ENCODE measurements around the gene ZFYVE9. TPM values are rescaled to one million over a fixed set of nuclear protein-coding genes. Genes with fewer than 3 reads are reported as not detected.

Gene ZFYVE9
- total and polyA plus RNA-seq, 2 of the 13 experiments (the other 11 are each of a cell fraction or from before 2014, with no cell fraction given) = 9.2 to 19.8 TPM

GRCh38 chr1:52141513-52142219 is at the start of gene ZFYVE9 (continued):
- TF ChIP-seq ZNF281 (CRISPR knock-in tag; IDR thresholded peaks at IDR 0.05; ENCODE audit: borderline replicate concordance) (peak; percentile 44; the same call in 1 of the 2 replicates), ZNF251 (CRISPR knock-in tag; IDR thresholded peaks at IDR 0.05) (no peak), PRMT3 (CRISPR knock-in tag; IDR thresholded peaks at IDR 0.05; ENCODE audit: borderline replicate concordance, low read depth) (peak; percentile 69; the same call in 1 of the 2 replicates), ZFX (CRISPR knock-in tag; IDR thresholded peaks at IDR 0.05; ENCODE audit: low read depth) (no peak; the same call in 1 of the 2 replicates), ZNF331 (CRISPR knock-in tag; IDR thresholded peaks at IDR 0.05) (peak; percentile 71; the same call in 1 of the 2 replicates), ZNF230 (CRISPR knock-in tag; IDR thresholded peaks at IDR 0.05) (peak; percentile 73), RXRA (CRISPR knock-in tag; IDR thresholded peaks at IDR 0.05) (no peak), ZNF121 (CRISPR knock-in tag; IDR thresholded peaks at IDR 0.05) (peak; percentile 11; the same call in 1 of the 2 replicates), ETV5 (CRISPR knock-in tag; IDR thresholded peaks at IDR 0.05; ENCODE audit: borderline replicate concordance) (peak; percentile 63), ZBTB7B (CRISPR knock-in tag; IDR thresholded peaks at IDR 0.05) (peak; percentile 87), MAZ (IDR thresholded peaks at IDR 0.05; ENCODE audit: borderline replicate concordance, low read depth, low read length) (no peak), MAZ (CRISPR knock-in tag; IDR thresholded peaks at IDR 0.05; ENCODE audit: low read depth) (peak; percentile 54; the same call in 1 of the 2 replicates), MTERF4 (CRISPR knock-in tag; IDR thresholded peaks at IDR 0.05) (0 out of 2 replicates have a peak, but pooled peaks have one; percentile 5), FOXA1 (IDR thresholded peaks at IDR 0.05) (no peak), FOXA1 (CRISPR knock-in tag; IDR thresholded peaks at IDR 0.05) (0 out of 2 replicates have a peak, but pooled peaks have one; percentile 14), MXI1 (IDR thresholded peaks at IDR 0.05; ENCODE audit: borderline replicate concordance, low read depth, low read length) (peak; percentile 62; the same call in 1 of the 3 replicates), ELK4 (CRISPR knock-in tag; IDR thresholded peaks at IDR 0.05; ENCODE audit: borderline replicate concordance) (no peak), RARA (CRISPR knock-in tag; IDR thresholded peaks at IDR 0.05) (0 out of 2 replicates have a peak, but pooled peaks have one; percentile 13), SOX13 (IDR thresholded peaks at IDR 0.05) (no peak), SOX13 (CRISPR knock-in tag; conservative IDR thresholded peaks at IDR 0.05 in 1 of 2, IDR thresholded peaks at IDR 0.05 in 1 of 2) (peak in 1 of 2 experiments; percentile 39; a peak in 1 of 4 replicates), ZBTB42 (CRISPR knock-in tag; IDR thresholded peaks at IDR 0.05) (no peak)
- TF ChIP-seq, protein P1, sequence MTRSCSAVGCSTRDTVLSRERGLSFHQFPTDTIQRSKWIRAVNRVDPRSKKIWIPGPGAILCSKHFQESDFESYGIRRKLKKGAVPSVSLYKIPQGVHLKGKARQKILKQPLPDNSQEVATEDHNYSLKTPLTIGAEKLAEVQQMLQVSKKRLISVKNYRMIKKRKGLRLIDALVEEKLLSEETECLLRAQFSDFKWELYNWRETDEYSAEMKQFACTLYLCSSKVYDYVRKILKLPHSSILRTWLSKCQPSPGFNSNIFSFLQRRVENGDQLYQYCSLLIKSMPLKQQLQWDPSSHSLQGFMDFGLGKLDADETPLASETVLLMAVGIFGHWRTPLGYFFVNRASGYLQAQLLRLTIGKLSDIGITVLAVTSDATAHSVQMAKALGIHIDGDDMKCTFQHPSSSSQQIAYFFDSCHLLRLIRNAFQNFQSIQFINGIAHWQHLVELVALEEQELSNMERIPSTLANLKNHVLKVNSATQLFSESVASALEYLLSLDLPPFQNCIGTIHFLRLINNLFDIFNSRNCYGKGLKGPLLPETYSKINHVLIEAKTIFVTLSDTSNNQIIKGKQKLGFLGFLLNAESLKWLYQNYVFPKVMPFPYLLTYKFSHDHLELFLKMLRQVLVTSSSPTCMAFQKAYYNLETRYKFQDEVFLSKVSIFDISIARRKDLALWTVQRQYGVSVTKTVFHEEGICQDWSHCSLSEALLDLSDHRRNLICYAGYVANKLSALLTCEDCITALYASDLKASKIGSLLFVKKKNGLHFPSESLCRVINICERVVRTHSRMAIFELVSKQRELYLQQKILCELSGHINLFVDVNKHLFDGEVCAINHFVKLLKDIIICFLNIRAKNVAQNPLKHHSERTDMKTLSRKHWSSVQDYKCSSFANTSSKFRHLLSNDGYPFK (CRISPR knock-in tag; IDR thresholded peaks at IDR 0.05; ENCODE audit: borderline replicate concordance) = no peak

Measured in HepG2 (cell line).